Right lobe of liver (tissue), 4 donors: Measurements from ENCODE around the gene JAZF1.

Experiments
- CTCF ChIP-seq, 4 donors: fragments of 200-600 bp in 3 of 4; fragments of 450-650 bp in 1 of 4; IDR thresholded peaks; one replicate each; pipeline versions ENCODE4 v1.5.1 to v1.8.0; 2016 to 2022; ENCODE audit warnings: antibody characterized with exemption in 4 of 4, mild to moderate bottlenecking in 2 of 4
- POLR2A ChIP-seq: fragments of 450-650 bp; IDR thresholded peaks from one replicate; pipeline ENCODE4 v1.6.1; 2017; ENCODE audit warnings: antibody characterized with exemption, mild to moderate bottlenecking
- donor health status: DM: no; HTN: no; CAD: no.
- donor health status: DM: no; HTN: no; CAD: no.
- donor health status: DM: no; HTN: yes; CAD: no.

GRCh38 chr7:27941522-27941921 lies 239.1 kb downstream of the JAZF1 start:
- TF ChIP-seq POLR2A, result no peak
- no peak for TF ChIP-seq CTCF (IDR thresholded peaks at IDR 0.05)
